ENCODE measurements around the gene CNTN1.

CNTN1 gene

DNA sequence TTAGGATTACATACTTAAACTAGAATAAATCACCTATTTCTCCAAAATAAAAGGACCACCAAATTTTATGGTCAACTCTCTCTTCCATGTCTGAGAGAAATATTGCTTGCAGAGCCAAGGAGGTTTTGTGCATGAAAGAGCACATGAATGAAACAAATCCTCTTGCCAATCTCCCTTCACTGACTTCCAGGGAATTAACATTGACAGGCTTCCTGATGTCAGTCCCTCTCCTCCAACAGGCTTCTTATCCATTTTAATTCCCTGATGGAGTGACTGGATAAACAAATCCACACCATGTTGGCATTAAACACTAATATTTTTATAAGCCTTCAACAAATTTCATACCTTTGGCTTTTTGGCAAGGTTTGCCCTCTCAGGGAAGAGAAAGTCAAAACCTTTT, 45.3 kb upstream of the CNTN1 start:
- ChIA-PET POLR2A (no interaction called here), CTCF (no interaction called here)
- no peak for TF ChIP-seq ELF4 (IDR thresholded peaks at IDR 0.05)
- TF ChIP-seq L3MBTL2 (conservative IDR thresholded peaks at IDR 0.05): no peak
- no peak for TF ChIP-seq FOXK2 (IDR thresholded peaks at IDR 0.05)
- no peak for TF ChIP-seq ZNF384 (IDR thresholded peaks at IDR 0.05)
- TF ChIP-seq CTBP1 (IDR thresholded peaks at IDR 0.05; ENCODE audit: borderline replicate concordance): no peak
- TF ChIP-seq ARNT (IDR thresholded peaks at IDR 0.05): no peak
- TF ChIP-seq SP1 (IDR thresholded peaks at IDR 0.05): no peak
- no peak for TF ChIP-seq NFRKB (IDR thresholded peaks at IDR 0.05)
- TF ChIP-seq LEF1 (IDR thresholded peaks at IDR 0.05; ENCODE audit: borderline replicate concordance): no peak
- TF ChIP-seq FOXM1 (IDR thresholded peaks at IDR 0.05; ENCODE audit: borderline replicate concordance): no peak
- TF ChIP-seq, protein P1, sequence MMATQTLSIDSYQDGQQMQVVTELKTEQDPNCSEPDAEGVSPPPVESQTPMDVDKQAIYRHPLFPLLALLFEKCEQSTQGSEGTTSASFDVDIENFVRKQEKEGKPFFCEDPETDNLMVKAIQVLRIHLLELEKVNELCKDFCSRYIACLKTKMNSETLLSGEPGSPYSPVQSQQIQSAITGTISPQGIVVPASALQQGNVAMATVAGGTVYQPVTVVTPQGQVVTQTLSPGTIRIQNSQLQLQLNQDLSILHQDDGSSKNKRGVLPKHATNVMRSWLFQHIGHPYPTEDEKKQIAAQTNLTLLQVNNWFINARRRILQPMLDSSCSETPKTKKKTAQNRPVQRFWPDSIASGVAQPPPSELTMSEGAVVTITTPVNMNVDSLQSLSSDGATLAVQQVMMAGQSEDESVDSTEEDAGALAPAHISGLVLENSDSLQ (IDR thresholded peaks at IDR 0.05): no peak
- TF ChIP-seq TARDBP (IDR thresholded peaks at IDR 0.05): no peak
- DNase-seq (ENCODE audit: extremely low spot score): no peak

DNA sequence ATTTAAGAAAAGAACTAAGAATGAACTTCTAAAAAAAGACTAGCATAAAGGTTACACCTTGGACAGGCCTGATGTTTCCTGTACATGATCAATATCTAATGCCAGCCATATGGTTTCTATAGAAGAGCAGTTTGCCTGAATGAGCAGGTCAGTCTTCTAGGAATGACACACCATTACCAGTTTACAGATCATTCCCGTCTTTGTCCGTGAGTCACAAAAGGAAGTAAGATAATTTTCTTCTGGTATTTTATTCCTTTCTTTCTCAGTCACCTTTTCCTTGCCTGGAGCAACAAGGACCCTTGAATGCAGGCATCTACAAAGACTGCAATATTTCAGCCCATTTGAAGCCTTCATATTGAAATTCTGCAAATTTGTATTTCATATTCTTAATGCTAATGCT, 44.6 kb upstream of the CNTN1 start:
- POLR2A ChIA-PET: no interaction called here
- TF ChIP-seq FOXK2 (IDR thresholded peaks at IDR 0.05) (no peak), ELF4 (IDR thresholded peaks at IDR 0.05) (no peak), SP1 (IDR thresholded peaks at IDR 0.05) (no peak), TARDBP (IDR thresholded peaks at IDR 0.05) (no peak), FOXM1 (IDR thresholded peaks at IDR 0.05; ENCODE audit: borderline replicate concordance) (no peak), LEF1 (IDR thresholded peaks at IDR 0.05; ENCODE audit: borderline replicate concordance) (no peak), ARNT (IDR thresholded peaks at IDR 0.05) (no peak), NFRKB (IDR thresholded peaks at IDR 0.05) (no peak)
- DNase-seq (ENCODE audit: extremely low spot score): no peak
- CTCF ChIA-PET: no interaction called here

DNA sequence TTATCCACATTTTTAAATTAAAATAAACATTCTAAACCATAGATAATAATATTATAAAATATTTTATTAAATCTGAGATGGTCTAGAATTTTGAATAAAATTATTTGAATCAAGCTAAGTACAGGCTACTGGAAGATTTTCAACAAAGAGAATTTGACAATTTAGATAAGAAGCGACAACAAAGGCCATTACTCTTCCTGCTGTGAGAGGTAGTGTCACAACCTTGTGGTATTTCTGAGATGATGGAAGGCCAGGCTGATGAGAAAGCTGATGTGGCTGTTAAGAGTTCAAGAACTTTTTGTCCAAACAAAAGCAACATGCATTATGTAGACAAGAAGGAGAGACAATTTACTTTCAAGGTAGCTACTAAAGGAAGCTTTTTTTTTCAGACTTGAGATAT, 43.7 kb upstream of the CNTN1 start:
- no peak for DNase-seq (ENCODE audit: extremely low spot score)
- ChIA-PET CTCF (no interaction called here), POLR2A (no interaction called here)

DNA sequence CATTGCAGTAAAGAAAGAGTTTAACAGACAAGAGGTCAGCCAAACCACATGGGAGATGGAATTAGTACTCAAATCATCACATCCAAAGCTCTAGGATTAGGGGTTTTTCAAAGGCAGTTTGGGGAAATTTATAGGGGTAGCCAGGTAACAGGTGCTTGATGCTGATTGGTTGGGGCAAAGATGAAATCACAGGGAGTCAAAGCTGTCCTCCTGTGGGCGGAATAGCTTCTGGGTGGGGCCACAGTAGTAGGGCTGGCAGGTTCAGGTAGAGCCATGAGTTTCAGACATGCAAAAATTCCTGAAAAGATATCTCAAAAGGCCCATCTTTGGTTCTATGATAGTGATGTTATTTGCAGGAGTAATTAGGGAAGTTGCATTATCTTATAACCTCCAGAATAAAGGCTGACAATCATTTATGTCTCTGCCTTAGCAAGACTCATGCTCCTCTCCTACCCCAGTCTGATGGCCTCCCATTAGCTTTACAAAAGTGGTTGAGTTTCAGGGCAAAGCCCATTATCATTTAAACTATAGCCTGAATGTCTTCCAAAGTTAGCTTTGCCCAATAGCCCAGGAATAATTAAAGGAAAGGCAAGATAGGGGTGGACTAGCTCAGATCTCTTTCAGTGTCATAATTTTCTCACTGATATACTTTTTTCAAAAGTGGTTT, 42.1 kb upstream of the CNTN1 start:
- no peak for DNase-seq (ENCODE audit: extremely low spot score)
- CTCF ChIA-PET: no interaction called here
- POLR2A ChIA-PET: no interaction called here
- TF ChIP-seq CTBP1 (IDR thresholded peaks at IDR 0.05; ENCODE audit: borderline replicate concordance) (no peak), LEF1 (IDR thresholded peaks at IDR 0.05; ENCODE audit: borderline replicate concordance) (no peak), SUZ12 (IDR thresholded peaks at IDR 0.05) (no peak), BHLHE40 (IDR thresholded peaks at IDR 0.05; ENCODE audit: borderline replicate concordance) (no peak), FOXA1 (IDR thresholded peaks at IDR 0.05) (no peak), SP1 (IDR thresholded peaks at IDR 0.05) (no peak), ZNF384 (IDR thresholded peaks at IDR 0.05) (no peak), HDGF (IDR thresholded peaks at IDR 0.05; ENCODE audit: borderline replicate concordance) (no peak)
- TF ChIP-seq, protein P1 (IDR thresholded peaks at IDR 0.05): no peak

More for the DNA sequence above, 43.7 kb upstream of the CNTN1 start:
- TF ChIP-seq CTBP1 (IDR thresholded peaks at IDR 0.05; ENCODE audit: borderline replicate concordance) (no peak), L3MBTL2 (conservative IDR thresholded peaks at IDR 0.05) (no peak), FOXK2 (IDR thresholded peaks at IDR 0.05) (no peak), FOXA1 (IDR thresholded peaks at IDR 0.05) (no peak), SUZ12 (IDR thresholded peaks at IDR 0.05) (no peak), FOXM1 (IDR thresholded peaks at IDR 0.05; ENCODE audit: borderline replicate concordance) (no peak), ELF4 (IDR thresholded peaks at IDR 0.05) (no peak), LEF1 (IDR thresholded peaks at IDR 0.05; ENCODE audit: borderline replicate concordance) (no peak), TARDBP (IDR thresholded peaks at IDR 0.05) (no peak), SP1 (IDR thresholded peaks at IDR 0.05) (no peak), ZNF384 (IDR thresholded peaks at IDR 0.05) (no peak), NFRKB (IDR thresholded peaks at IDR 0.05) (no peak), ARNT (IDR thresholded peaks at IDR 0.05) (no peak), BHLHE40 (IDR thresholded peaks at IDR 0.05; ENCODE audit: borderline replicate concordance) (no peak)
- TF ChIP-seq, protein P1 (IDR thresholded peaks at IDR 0.05): no peak

DNA sequence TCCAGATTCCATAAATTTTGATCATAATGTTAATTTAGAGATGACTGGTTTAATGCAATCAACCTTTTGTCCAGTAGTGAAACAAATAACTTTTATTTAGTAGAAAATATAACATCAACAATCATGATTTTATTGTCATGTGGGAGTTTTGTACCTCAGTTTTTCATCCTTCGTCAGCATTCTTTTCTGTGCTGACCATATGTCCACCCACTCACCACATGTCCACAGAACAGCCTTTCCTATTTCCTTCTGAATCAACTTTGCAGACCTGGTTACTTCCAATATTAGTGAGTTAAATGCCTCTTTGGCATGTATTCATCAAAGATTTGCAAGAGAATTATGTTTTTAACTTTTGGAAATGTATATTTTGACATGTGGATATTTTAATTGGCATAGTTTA, 36.8 kb upstream of the CNTN1 start:
- CTCF ChIA-PET: interaction anchor here (0.7 kb wide), 1 partner anchor 1213 kb away, joined by 3 read pairs; no protein-coding TSS in a partner anchor
- TF ChIP-seq ARNT (IDR thresholded peaks at IDR 0.05): no peak
- no peak for TF ChIP-seq FOXK2 (IDR thresholded peaks at IDR 0.05)
- no peak for TF ChIP-seq SUZ12 (IDR thresholded peaks at IDR 0.05)
- TF ChIP-seq HDGF (IDR thresholded peaks at IDR 0.05; ENCODE audit: borderline replicate concordance): no peak
- TF ChIP-seq L3MBTL2 (conservative IDR thresholded peaks at IDR 0.05): no peak
- no peak for TF ChIP-seq CTBP1 (IDR thresholded peaks at IDR 0.05; ENCODE audit: borderline replicate concordance)
- no peak for TF ChIP-seq ZNF384 (IDR thresholded peaks at IDR 0.05)
- no peak for TF ChIP-seq FOXA1 (IDR thresholded peaks at IDR 0.05)
- TF ChIP-seq TARDBP (IDR thresholded peaks at IDR 0.05): no peak
- no peak for TF ChIP-seq SP1 (IDR thresholded peaks at IDR 0.05)
- TF ChIP-seq BHLHE40 (IDR thresholded peaks at IDR 0.05; ENCODE audit: borderline replicate concordance): no peak
- no peak for TF ChIP-seq NFRKB (IDR thresholded peaks at IDR 0.05)
- no peak for TF ChIP-seq LEF1 (IDR thresholded peaks at IDR 0.05; ENCODE audit: borderline replicate concordance)
- no peak for TF ChIP-seq FOXM1 (IDR thresholded peaks at IDR 0.05; ENCODE audit: borderline replicate concordance)
- TF ChIP-seq ELF4 (IDR thresholded peaks at IDR 0.05): no peak
- DNase-seq (ENCODE audit: extremely low spot score): no peak
- POLR2A ChIA-PET: no interaction called here

DNA sequence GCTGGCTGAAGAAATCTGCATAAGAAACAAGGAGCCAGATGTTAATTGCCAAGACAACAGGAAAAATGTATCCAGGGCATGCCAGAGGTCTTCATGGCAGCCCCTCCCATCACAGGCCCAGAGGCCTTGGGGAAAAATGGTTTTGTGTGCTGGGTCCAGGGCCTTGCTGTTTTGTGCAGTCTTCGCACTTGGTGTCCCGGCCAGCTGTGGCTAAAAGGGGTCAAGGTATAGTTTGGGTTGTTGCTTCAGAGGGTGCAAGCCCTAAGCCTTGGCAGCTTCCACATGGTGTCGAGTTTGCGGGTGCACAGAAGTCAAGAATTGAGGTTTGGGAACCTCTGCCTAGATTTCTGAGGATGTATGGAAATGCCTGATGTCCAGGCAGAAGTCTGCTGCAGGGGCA, 29.9 kb upstream of the CNTN1 start:
- POLR2A ChIA-PET: no interaction called here
- TF ChIP-seq CTBP1 (IDR thresholded peaks at IDR 0.05; ENCODE audit: borderline replicate concordance): no peak
- no peak for TF ChIP-seq ARNT (IDR thresholded peaks at IDR 0.05)
- no peak for TF ChIP-seq FOXA1 (IDR thresholded peaks at IDR 0.05)
- no peak for TF ChIP-seq ZNF384 (IDR thresholded peaks at IDR 0.05)
- no peak for TF ChIP-seq FOXK2 (IDR thresholded peaks at IDR 0.05)
- TF ChIP-seq, protein P1 (IDR thresholded peaks at IDR 0.05): no peak
- TF ChIP-seq NFRKB (IDR thresholded peaks at IDR 0.05): no peak
- no peak for TF ChIP-seq HDGF (IDR thresholded peaks at IDR 0.05; ENCODE audit: borderline replicate concordance)
- no peak for TF ChIP-seq FOXM1 (IDR thresholded peaks at IDR 0.05; ENCODE audit: borderline replicate concordance)
- no peak for TF ChIP-seq LEF1 (IDR thresholded peaks at IDR 0.05; ENCODE audit: borderline replicate concordance)
- TF ChIP-seq ELF4 (IDR thresholded peaks at IDR 0.05): no peak
- no peak for DNase-seq (ENCODE audit: extremely low spot score)
- CTCF ChIA-PET: no interaction called here

Data from HEK293T (cell line).